Loucy (cell line): ENCODE measurements around the gene CERS6.

Experiments used
- H2AFZ ChIP-seq: fragments of 200-600 bp; sonication (generic); 2 replicates; pipeline ENCODE4 v1.6.0; 2016; ENCODE audit warnings: antibody characterized with exemption, mild to moderate bottlenecking, low read length, moderate library complexity
- H3F3A ChIP-seq: fragments of 200-600 bp; 2 replicates; pipeline ENCODE4 v1.6.0; 2016; ENCODE audit warnings: antibody characterized with exemption, low read depth, mild to moderate bottlenecking
- H3K27me3 ChIP-seq: fragments of 200-600 bp; sonication (generic); 2 replicates; pipeline ENCODE4 v1.6.1; 2014; ENCODE audit warnings: low read length, mild to moderate bottlenecking; ENCODE audit not compliant: insufficient read depth, poor library complexity, severe bottlenecking
- H3K36me3 ChIP-seq: fragments of 200-600 bp; sonication (generic); 2 replicates; pipeline ENCODE4 v1.6.1; 2016; ENCODE audit warnings: low read length; ENCODE audit not compliant: insufficient read depth
- H3K4me1 ChIP-seq: fragments of 200-600 bp; sonication (generic); 2 replicates; pipeline ENCODE4 v1.5.1; 2014; ENCODE audit warnings: low read length, mild to moderate bottlenecking; ENCODE audit not compliant: insufficient read depth, poor library complexity, severe bottlenecking
- H3K4me2 ChIP-seq: fragments of 200-600 bp; sonication (generic); 2 replicates; pipeline ENCODE4 v1.6.0; 2014; ENCODE audit warnings: antibody characterized with exemption, low read length, low read depth, mild to moderate bottlenecking; ENCODE audit not compliant: poor library complexity, severe bottlenecking
- H3K4me3 ChIP-seq: fragments of 200-600 bp; sonication (generic); 2 replicates; pipeline ENCODE4 v1.5.1; 2014; ENCODE audit warnings: low read length, mild to moderate bottlenecking, mixed read lengths; ENCODE audit not compliant: poor library complexity, severe bottlenecking
- H3K79me2 ChIP-seq: fragments of 200-600 bp; sonication (generic); 2 replicates; pipeline ENCODE4 v1.6.1; 2014; ENCODE audit warnings: low read length; ENCODE audit not compliant: insufficient read depth
- H3K9ac ChIP-seq: fragments of 200-600 bp; sonication (generic); 2 replicates; pipeline ENCODE4 v1.6.0; 2014; ENCODE audit warnings: mild to moderate bottlenecking, low read depth, low read length, moderate library complexity; ENCODE audit not compliant: poor library complexity, severe bottlenecking
- H3K9me2 ChIP-seq: fragments of 200-600 bp; sonication (generic); replicated peaks from 2 replicates; pipeline ENCODE4 v1.6.1; 2016; ENCODE audit warnings: low read depth, low read length, mixed read lengths
- H3K9me3 ChIP-seq: fragments of 200-600 bp; sonication (generic); 2 replicates; pipeline ENCODE4 v1.6.1; 2014; ENCODE audit warnings: mild to moderate bottlenecking, antibody characterized with exemption, low read length, low read depth; ENCODE audit not compliant: insufficient read depth
- H4K20me1 ChIP-seq: fragments of 200-600 bp; sonication (generic); 2 replicates; pipeline ENCODE4 v1.6.0; 2014; ENCODE audit warnings: antibody characterized with exemption, low read length, mild to moderate bottlenecking; ENCODE audit not compliant: insufficient read depth, poor library complexity, severe bottlenecking
- EZH2phosphoT487 ChIP-seq: fragments of 200-600 bp; IDR thresholded peaks from 2 replicates; pipeline ENCODE4 v1.6.1; 2018; ENCODE audit warnings: antibody characterized with exemption, mild to moderate bottlenecking, moderate library complexity, borderline replicate concordance
- TF ChIP-seq, protein P1 (sequence below): fragments of 200-600 bp; sonication (generic); conservative IDR thresholded peaks from 2 replicates; pipeline ENCODE4 v1.5.1; 2014; ENCODE audit warnings: mild to moderate bottlenecking, antibody characterized with exemption, low read length

CERS6 gene

DNA sequence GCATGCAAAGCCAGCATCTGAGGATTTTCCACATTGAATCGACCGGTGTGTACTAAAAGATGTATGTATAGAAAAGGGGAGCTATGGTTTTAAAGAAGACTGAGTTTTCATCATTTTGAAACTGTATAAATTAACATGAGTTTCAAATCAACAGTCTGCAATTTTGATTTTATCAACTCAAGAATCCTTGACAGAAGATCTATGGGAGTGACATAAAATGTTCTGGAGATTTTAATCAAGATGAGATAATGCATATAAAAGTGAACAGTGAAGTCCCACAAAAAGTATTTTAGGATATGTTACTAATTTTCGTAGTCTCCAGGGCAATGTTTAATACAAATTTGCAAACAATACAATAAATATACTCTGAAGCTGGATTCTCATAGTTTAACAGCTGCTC, 24.0 kb upstream of the CERS6 start:
- H3K9me2 ChIP-seq = no peaks in the 10 kb centered on the region
- no peaks in the 10 kb centered on the region for H3K27me3 ChIP-seq
- H3K4me3 ChIP-seq = no peak overlapping the region
- H3K9me3 ChIP-seq = no peaks in the 10 kb centered on the region
- no peak overlapping the region for H2AFZ ChIP-seq
- no peaks in the 10 kb centered on the region for H3K36me3 ChIP-seq
- no peak for TF ChIP-seq EZH2phosphoT487
- H3F3A ChIP-seq = no peaks in the 10 kb centered on the region
- H3K4me1 ChIP-seq = no peaks in the 10 kb centered on the region
- H3K79me2 ChIP-seq = no peaks in the 10 kb centered on the region
- H3K9ac ChIP-seq = no peak overlapping the region
- no peak overlapping the region for H3K4me2 ChIP-seq
- H4K20me1 ChIP-seq = no peaks in the 10 kb centered on the region

DNA sequence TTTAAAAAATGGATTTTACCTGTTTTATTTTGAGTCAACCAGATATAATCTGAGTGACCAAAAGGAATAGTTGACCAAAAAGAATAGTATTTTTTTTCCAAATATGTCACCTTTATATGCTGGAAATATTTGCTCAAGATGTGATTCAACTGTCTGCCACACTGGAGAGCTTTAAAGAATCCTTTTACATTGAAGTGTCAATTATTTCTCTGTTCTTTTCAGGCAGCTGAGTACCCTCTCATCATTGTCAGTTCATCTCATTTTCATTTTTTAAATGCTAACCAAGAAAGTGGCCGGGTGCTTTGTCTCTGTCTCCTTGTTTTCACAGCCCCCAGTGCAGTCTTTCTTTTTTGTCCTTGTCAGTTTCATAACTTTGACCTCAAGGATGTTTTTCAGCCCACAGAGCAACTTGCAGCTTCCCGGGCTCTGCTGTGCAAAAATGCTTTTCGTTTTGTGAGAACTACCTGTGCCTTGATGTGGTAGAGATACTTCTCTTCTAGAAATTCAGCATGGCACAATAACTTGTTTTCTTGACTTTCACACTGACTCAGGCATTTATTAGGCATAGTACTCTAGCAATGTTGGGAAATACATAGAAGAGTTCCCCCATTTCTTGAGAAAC, 23.4 kb upstream of the CERS6 start:
- Histone ChIP-seq H3K9me2 (no peaks in the 10 kb centered on the region), H3K36me3 (no peaks in the 10 kb centered on the region), H3K9ac (no peak overlapping the region), H2AFZ (no peak overlapping the region), H3K9me3 (no peaks in the 10 kb centered on the region), H3K79me2 (no peaks in the 10 kb centered on the region), H3K4me1 (no peaks in the 10 kb centered on the region), H3K4me2 (no peak overlapping the region), H4K20me1 (no peaks in the 10 kb centered on the region), H3K27me3 (no peaks in the 10 kb centered on the region), H3F3A (no peaks in the 10 kb centered on the region), H3K4me3 (no peak overlapping the region)
- TF ChIP-seq EZH2phosphoT487 = no peak
- TF ChIP-seq, protein P1, sequence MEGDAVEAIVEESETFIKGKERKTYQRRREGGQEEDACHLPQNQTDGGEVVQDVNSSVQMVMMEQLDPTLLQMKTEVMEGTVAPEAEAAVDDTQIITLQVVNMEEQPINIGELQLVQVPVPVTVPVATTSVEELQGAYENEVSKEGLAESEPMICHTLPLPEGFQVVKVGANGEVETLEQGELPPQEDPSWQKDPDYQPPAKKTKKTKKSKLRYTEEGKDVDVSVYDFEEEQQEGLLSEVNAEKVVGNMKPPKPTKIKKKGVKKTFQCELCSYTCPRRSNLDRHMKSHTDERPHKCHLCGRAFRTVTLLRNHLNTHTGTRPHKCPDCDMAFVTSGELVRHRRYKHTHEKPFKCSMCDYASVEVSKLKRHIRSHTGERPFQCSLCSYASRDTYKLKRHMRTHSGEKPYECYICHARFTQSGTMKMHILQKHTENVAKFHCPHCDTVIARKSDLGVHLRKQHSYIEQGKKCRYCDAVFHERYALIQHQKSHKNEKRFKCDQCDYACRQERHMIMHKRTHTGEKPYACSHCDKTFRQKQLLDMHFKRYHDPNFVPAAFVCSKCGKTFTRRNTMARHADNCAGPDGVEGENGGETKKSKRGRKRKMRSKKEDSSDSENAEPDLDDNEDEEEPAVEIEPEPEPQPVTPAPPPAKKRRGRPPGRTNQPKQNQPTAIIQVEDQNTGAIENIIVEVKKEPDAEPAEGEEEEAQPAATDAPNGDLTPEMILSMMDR = no peak

DNA sequence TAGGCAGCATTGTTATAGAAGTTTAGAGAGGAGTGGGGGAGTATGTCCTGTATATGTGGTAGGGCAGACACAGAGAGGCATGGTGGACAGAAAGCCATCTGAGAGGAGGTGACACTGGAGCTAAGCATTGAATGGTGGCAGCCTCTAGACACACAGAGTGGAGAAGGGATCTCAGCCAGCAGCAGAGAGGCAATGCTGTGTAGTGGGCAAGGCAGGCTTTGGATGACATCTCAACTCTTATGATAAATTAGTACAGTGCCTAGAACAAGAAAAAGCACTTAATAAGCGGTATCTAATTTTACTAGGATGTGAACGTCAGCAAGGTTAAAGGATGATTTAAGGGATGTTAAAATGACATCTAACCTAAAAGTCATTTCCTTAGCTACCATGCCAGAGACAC, 22.5 kb upstream of the CERS6 start:
- no peak overlapping the region for H3K4me2 ChIP-seq
- H3K36me3 ChIP-seq = no peaks in the 10 kb centered on the region
- no peaks in the 10 kb centered on the region for H3K27me3 ChIP-seq
- H3K79me2 ChIP-seq = no peaks in the 10 kb centered on the region
- H3K4me3 ChIP-seq = no peak overlapping the region
- H3K9ac ChIP-seq = no peak overlapping the region
- no peak overlapping the region for H2AFZ ChIP-seq
- no peaks in the 10 kb centered on the region for H3F3A ChIP-seq
- no peak for TF ChIP-seq EZH2phosphoT487
- TF ChIP-seq, protein P1 = no peak
- H3K9me2 ChIP-seq = no peaks in the 10 kb centered on the region
- H3K4me1 ChIP-seq = no peaks in the 10 kb centered on the region
- no peaks in the 10 kb centered on the region for H3K9me3 ChIP-seq
- H4K20me1 ChIP-seq = no peaks in the 10 kb centered on the region

DNA sequence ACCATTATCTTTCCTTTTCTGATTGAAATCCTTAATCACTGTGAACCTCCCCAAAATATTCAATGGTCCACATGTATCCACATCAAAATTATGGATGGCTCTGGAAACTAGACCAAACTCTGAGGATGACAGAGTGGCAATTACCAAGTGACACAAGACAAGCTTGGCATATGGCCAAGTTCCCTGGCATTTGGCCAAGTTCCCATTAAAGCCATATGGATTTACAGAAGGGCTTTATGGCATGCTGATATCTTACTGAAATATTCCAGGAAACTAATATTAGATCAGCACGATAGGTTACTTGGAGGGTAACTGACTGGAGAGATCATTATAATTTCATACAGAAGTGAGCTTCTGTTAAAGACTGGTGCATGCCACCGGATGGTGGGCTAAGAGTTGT, 21.9 kb upstream of the CERS6 start:
- Histone ChIP-seq H3K4me3 (no peak overlapping the region), H3K4me1 (no peaks in the 10 kb centered on the region), H3K27me3 (no peaks in the 10 kb centered on the region), H3K4me2 (no peak overlapping the region), H3K9me2 (no peaks in the 10 kb centered on the region), H3K36me3 (no peaks in the 10 kb centered on the region), H3K9me3 (no peaks in the 10 kb centered on the region), H4K20me1 (no peaks in the 10 kb centered on the region), H2AFZ (no peak overlapping the region), H3F3A (no peaks in the 10 kb centered on the region), H3K79me2 (no peaks in the 10 kb centered on the region), H3K9ac (no peak overlapping the region)
- TF ChIP-seq EZH2phosphoT487 = no peak
- TF ChIP-seq, protein P1 = no peak
